H54 (cell line): ENCODE measurements around the gene ELP2.

Source experiments
- DNase-seq: peaks from one replicate; pipeline ENCODE4 v3.0.0; 2011; ENCODE audit warnings: low spot score, mixed read lengths; ENCODE audit not compliant: insufficient read length
- FAIRE-seq: peaks from 3 replicates; lab custom pipeline; 2011; peaks lifted over from hg19 to GRCh38; lab: Jason Lieb, UNC
- POLR2A ChIP-seq: IDR thresholded peaks from 2 replicates; pipeline ENCODE4 v1.6.1; 2011; ENCODE audit warnings: low read depth, mild to moderate bottlenecking, low read length

The ELP2 gene

DNA sequence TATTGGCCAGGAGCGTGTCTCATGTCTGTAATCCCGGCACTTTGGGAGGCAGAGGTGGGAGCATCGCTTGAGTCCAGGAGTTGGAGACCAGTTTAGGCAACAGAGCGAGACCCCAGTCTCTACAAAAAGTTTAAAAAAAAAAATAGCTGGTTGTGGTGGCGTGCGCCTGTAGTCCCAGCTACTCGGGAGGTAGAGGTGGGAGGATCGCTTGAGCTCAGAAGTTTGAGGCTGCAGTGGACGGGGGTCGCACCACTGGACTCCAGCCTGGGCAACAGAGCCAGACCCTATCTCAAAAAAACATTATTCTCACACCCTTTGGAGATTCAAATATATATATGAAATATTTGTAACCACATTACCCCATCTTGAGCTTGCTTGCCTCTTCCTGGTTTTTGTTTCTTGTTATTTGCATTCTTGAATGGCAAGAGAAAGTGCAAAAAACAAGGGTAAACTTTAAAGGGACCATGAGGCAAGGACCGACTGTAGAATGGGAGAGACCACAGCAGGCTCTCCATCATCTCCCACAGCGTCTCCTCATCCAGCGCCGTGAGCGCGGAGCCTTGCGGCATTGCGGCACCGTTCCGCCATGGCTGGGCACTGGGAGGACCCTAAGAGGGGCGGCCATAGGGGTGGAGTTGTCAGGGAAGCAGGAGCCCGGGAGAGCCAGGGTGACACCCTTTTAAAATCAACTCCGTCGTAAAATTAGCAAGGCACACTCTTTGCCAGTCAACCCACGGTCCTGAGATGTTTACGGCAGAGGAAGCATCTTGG is 1.4 kb downstream of the ELP2 start:
- DNase-seq (no peak), FAIRE-seq (no peak)
- no peak for TF ChIP-seq POLR2A

DNA sequence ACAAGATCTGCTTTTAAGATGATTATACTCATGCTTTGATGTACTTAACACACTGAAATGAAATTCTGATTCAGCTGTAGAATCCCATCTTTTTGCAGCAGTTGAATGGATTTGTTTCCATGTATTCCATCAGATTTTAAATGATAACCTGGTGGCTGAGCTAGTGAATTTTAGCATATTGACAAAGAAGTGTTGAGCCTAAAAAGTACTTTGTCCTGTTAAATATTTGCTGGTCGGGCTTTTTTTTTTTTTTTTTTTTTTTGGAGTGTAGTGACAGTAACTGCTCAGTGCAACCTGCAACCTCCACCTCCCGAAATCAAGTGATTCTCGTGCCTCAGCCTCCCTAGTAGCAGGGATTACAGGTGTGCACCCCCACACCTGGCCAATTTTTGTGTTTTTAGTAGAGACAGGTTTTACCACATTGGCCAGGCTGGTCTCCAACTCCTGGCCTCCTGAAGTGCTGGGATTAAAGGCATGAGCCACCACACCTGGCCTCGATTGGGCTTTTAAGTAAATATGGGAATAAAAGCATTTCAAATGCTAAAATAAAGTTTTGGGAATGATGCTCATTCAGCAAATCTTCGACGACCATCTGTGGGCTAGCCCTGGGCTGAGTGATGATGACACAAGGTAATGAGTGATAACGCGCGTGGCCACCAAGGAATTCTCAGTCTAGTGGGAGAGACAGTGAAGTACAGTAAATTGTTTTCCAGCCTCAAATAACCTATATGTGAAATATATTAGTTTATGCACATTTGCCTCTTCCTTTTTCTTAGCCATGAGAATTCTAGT is 2.2 kb downstream of the ELP2 start:
- DNase-seq = no peak
- TF ChIP-seq POLR2A = no peak
- FAIRE-seq = no peak

DNA sequence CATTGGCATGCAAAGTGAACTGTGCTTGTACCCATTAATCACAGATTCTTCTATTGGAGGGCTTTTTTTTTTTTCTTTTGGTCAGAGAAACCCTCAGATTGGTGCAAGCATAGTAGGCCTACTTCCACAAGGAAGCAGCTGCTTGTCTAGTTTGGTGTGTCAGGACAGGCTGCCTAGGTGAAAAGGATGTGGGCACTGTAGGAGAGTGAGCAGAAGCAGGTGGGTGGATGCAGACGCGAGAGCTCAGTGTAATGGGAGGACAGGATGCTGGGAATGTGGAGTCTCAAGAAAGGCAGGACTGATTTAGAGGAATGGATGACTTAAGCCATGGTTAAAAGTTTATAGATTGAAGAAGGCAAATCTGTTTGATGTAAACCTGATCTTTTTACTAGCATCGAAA is 3.1 kb downstream of the ELP2 start:
- TF ChIP-seq POLR2A = no peak
- DNase-seq (no peak), FAIRE-seq (no peak)

GRCh38 chr18:36135264-36135663 is 5.6 kb downstream of the ELP2 start:
- no peak for TF ChIP-seq POLR2A
- FAIRE-seq = no peak
- no peak for DNase-seq

DNA sequence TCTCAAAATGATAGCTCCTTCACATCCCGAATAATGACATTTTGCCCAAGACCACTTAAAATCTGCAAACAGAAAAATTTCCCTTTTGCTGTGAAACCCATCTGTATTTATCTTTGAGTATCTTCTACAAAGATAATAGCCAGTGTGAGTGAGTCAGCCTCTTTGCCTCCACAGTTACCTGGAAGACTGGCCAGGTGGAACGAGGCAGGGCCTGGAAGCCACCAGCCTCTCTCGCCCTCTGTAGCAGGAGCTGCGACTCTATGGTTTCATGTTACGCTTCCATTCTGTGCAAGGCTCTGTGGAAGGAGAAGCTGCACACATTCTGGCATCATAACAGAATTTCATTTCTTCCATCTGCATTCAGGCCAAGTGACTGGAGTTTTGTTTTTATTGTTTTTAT is 9.5 kb downstream of the ELP2 start:
- DNase-seq (no peak), FAIRE-seq (no peak)
- no peak for TF ChIP-seq POLR2A

- FAIRE-seq (no peak), DNase-seq (no peak)
- no peak for TF ChIP-seq POLR2A
Observed at GRCh38 chr18:36141576-36141975, 11.9 kb downstream of the ELP2 start.

DNA sequence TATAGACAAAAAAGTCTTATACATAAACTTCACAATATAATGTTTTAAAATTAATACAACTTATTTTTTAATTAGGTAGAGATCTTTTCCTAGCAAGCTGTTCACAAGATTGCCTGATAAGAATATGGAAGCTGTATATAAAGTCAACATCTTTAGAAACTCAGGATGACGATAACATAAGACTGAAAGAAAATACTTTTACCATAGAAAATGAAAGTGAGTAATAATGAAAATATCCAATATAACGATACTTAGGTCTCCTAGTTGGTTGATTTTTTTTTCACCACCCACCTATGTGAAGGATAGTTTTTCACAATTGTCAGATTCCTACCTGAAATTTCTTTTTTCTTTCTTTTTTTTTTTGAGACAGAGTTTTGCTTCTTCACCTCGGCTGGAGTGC is 13.1 kb downstream of the ELP2 start:
- TF ChIP-seq POLR2A = no peak
- DNase-seq = no peak
- FAIRE-seq = no peak

DNA sequence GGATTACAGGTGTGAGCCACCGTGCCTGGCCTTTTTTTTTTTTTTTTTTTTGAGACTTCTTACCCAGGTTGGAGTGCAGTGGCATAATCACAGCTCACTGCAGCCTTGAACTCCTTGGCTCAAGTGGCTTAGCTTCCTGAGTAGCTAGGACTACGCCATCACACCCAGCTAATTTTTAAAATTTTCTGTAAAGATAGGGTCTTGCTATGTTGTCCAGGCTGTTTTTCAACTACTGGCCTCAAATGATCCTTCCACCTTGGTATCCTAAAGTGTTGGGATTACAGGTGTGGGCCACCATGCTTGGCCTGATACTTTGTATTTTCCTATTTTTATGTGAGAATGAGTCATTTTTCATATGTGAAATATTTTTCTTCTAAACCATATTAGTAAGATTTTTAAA is 13.7 kb downstream of the ELP2 start:
- FAIRE-seq = no peak
- DNase-seq = no peak
- no peak for TF ChIP-seq POLR2A

DNA sequence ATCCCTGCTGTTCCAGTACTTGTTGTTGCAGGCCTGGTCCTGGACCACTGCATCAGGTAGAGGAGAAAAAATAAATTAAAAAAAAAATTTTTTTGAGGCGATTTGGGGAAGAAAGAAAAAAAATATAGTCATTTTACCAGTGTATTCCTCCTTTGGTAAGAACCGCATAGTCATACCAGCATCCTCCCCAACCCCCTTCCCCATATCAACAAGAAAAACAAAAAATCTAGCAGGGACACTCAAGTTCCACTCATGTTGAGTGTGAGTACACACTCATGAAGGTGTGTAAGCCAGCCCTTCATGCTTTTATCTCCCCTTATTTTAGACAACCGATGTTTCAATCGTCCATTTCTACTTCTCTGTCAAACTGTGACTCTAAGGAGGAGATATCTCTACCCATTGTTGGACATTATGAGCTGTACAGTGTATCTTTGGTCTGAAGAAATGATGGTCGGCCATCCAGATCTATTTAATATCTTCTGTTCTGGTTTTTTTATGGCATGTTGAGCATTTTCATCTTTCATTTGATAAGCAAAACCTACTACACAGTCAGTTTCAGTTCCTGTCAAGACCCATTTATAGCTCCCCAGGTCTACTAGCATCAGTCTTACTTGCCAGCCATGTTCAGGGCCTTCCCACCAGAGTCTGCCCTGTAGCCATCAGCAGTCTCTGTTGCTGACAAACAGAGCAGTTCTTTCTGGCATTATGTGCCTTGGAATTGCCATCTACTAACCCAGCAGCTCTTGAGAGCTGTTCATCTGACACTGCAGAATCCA is 20.0 kb downstream of the ELP2 start:
- TF ChIP-seq POLR2A = no peak
- FAIRE-seq (no peak), DNase-seq (no peak)

DNA sequence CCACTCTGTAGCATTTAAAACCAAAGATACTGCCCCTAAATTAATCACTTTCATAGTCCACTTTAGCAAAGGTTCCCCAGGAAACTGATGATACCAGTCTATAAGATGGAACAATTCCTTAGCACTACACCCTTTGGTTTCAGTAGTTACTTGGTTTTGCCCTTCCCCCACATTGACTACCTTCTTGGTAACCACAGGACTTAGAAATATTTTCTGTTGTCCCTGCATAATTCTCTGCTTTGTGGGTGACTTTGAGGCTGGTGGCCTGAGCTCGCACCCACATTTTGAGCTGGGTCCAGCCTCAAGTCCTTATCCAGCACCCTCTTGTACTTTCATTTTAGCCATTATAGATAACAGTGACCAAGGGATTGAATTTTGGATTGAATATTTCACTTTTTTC is 23.1 kb downstream of the ELP2 start:
- no peak for DNase-seq
- FAIRE-seq = no peak
- no peak for TF ChIP-seq POLR2A

DNA sequence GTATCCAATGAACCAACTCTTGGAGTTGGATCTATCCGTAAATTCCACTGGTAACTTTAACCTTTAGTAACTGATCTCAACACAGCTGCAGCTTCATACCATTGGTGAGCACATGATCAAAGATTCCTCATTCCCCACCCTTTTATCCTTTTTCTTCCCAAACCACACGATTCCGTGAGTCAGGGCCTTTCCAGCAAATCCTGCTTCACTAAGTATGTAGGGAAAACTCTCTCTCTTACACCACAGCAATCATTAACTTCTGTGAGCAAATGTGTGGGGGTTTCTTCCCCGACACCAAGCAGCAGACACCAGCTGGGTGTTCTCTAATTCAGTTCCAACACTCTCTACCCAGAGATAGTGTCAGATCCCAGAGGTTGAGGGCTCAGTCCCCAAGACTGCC is 23.5 kb downstream of the ELP2 start:
- no peak for DNase-seq
- no peak for TF ChIP-seq POLR2A
- peak; percentile 61 for FAIRE-seq

DNA sequence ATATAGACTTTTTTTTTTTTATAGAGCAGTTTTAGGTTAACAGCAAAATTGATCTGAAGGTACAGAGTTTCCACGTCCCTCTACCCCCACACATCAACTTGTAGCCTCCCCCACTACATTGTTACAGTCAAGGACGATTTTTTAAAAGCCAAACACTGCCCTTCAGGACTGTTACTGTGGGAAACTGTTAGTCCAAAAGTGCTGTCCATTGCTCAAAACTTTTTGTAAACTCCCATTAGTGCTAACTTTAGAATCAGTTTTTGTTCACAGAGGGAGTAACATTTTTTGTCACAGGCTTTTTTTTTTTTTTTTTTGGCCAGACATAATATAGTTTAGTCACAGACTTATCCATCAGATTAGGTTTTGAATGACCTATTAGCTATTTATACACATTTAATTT is 24.1 kb downstream of the ELP2 start:
- FAIRE-seq = no peak

DNA sequence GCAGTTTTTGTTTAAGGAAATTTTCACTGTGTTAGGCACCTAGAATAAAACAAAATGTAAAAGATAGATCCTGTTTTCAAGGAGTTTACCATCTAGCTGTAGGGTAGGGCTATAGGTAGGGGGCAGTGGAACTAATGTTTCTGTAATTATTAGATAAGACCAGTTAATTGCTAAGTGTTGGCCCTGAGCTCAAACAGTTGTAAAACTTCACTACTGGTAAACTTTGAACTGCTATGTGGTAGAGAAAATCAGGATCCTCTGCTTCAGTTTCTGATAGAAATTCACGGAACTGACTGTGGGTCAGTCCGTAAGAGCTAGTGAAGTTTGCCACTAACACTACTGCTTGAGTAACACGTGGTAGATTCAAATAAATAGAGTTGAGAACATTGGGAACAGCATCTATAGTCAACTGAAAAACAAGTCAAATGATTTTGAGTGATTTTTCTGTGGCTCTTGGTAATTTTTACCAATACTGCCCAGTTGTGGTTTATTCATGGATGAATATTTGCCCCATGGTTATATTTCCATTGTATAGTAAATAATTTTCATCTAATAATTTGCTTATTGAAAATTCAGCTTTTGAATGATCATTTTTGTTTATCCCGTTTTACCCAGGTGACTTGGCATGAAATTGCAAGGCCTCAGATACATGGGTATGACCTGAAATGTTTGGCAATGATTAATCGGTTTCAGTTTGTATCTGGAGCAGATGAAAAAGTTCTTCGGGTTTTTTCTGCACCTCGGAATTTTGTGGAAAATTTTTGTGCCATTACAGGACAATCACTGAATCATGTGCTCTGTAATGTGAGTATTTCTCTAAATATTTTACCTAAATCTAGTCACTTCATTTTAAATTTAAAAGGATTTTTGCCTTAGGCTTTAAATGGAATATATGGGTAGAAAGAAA is 26.4 kb downstream of the ELP2 start:
- TF ChIP-seq POLR2A = no peak
- FAIRE-seq (no peak), DNase-seq (no peak)

More for the DNA sequence above, 24.1 kb downstream of the ELP2 start:
- no peak for DNase-seq
- TF ChIP-seq POLR2A = no peak
